Spleen (tissue), 7 donors: ENCODE results near the gene SLC27A1.

ENCODE experiments used
- CTCF ChIP-seq, 11 experiments: fragments of 200-600 bp in 7 of 11; fragments of 450-650 bp in 4 of 11; sonication (generic) in 4 of 11; IDR thresholded peaks in 8 of 11; conservative IDR thresholded peaks in 3 of 11; 1 replicate in 7 of 11; 2 replicates in 4 of 11; pipeline versions ENCODE4 v1.4.0 to v1.8.0; 2016 to 2021; ENCODE audit warnings: antibody characterized with exemption in 11 of 11, inconsistent platforms in 4 of 11, mild to moderate bottlenecking in 1 of 11
- POLR2A ChIP-seq, 3 donors: fragments of 450-650 bp; IDR thresholded peaks; one replicate each; pipeline ENCODE4 v1.5.1; 2017; ENCODE audit warnings: antibody characterized with exemption in 3 of 3, mild to moderate bottlenecking in 1 of 3
- POLR2AphosphoS5 ChIP-seq, 3 donors: sonication (generic); formaldehyde crosslinking; IDR thresholded peaks; one replicate each; pipeline ENCODE4 v1.5.1; 2017; ENCODE audit warnings: antibody characterized with exemption in 3 of 3
- donor health status: DM: no; HTN: no; CAD: no; lungs with moderate emphysema.
- donor health status: DM: no; HTN: no; CAD: no.
- donor health status: DM: no; HTN: no; CAD: no.

DNA sequence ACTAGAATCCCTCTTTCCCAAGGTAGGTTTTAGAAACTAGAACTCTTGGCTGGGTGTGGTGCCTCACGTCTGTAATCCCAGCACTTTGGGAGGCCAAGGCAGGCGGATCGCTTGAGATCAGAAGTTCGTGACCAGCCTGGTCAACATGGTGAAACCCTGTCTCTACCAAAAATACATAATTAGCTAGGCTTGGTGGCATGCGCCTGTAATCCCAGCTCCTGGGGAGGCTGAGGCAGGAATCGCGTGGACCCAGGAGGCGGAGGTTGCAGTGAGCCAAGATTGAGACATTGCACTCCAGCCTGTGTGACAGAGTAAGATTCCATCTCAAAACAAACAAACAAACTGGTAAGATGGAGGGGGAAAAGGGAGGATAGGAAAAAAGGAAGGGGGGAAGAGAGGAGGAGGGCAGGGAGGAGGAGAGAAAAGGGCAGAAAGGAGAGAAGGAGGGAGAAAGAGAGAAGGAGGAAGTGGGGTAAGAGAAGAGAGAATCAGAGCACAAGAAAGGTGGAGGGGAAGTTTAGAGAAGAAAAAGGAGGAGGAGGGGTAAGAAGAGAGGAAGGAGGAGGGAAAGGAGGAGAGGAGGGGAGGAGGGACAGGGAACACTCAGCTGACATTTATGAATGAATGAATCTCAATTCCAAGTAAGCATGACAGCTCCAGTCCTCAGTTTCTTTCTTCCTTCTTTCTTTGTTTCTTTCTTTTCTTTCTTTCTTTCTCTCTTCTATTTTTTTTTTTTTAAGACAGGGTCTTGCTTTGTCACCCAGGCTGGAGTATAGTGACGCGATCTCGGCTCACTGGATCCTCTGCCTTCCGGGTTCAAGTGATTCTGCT, 2.6 kb upstream of the SLC27A1 start:
- no peak for TF ChIP-seq CTCF (IDR thresholded peaks at IDR 0.05 in 8 of 11, conservative IDR thresholded peaks at IDR 0.05 in 3 of 11)
- TF ChIP-seq POLR2A (IDR thresholded peaks at IDR 0.05): no peak
- TF ChIP-seq POLR2AphosphoS5 (IDR thresholded peaks at IDR 0.05): no peak
